K562 (cell line): ENCODE measurements around the gene VLDLR. TPM values are rescaled to one million over a fixed set of nuclear protein-coding genes. Genes with fewer than 3 reads are reported as not detected.

ENCODE experiments used
- ARHGAP35 ChIP-seq: fragments of 450-650 bp; IDR thresholded peaks from 2 replicates; pipeline ENCODE4 v1.6.1; 2018; ENCODE audit not compliant: partially characterized antibody
- CEBPB ChIP-seq: fragments of 450-650 bp; IDR thresholded peaks from 2 replicates; pipeline ENCODE4 v1.6.1; 2016; ENCODE audit warnings: missing genetic modification characterization, missing compliant biosample characterization
- CEBPG ChIP-seq, 3 experiments: fragments of 200-800 bp in 1 of 3; sonication (Bioruptor generic) in 1 of 3; sonication (generic) in 1 of 3; formaldehyde crosslinking in 1 of 3; IDR thresholded peaks in 2 of 3; conservative IDR thresholded peaks in 1 of 3; 2 replicates each; pipeline versions ENCODE4 v1.6.1 to v1.8.0; 2016 to 2022; ENCODE audit warnings: missing compliant biosample characterization in 2 of 3, missing genetic modification characterization in 2 of 3, mild to moderate bottlenecking in 1 of 3, missing genetic modification reagents in 1 of 3
- CXXC5 ChIP-seq: fragments of 250-450 bp; sonication (Bioruptor Pico); IDR thresholded peaks from 2 replicates; pipeline ENCODE4 v1.8.0; 2022; ENCODE audit warnings: inconsistent platforms, mild to moderate bottlenecking, moderate library complexity
- KLF1 ChIP-seq: fragments of 450-650 bp; IDR thresholded peaks from 2 replicates; pipeline ENCODE4 v1.6.1; 2016; ENCODE audit warnings: missing genetic modification characterization, missing compliant biosample characterization
- MECOM ChIP-seq: fragments of 250-450 bp; sonication (Bioruptor Pico); IDR thresholded peaks from 2 replicates; pipeline ENCODE4 v1.8.0; 2022; ENCODE audit warnings: inconsistent platforms
- SIN3A ChIP-seq, 2 experiments: fragments of 150-350 bp in 1 of 2; IDR thresholded peaks; 2 replicates each; pipeline ENCODE4 v1.6.1; 2011 to 2016; ENCODE audit warnings: borderline replicate concordance in 2 of 2, low read depth in 2 of 2, low read length in 2 of 2, mild to moderate bottlenecking in 2 of 2, moderate library complexity in 2 of 2; ENCODE audit not compliant: control insufficient read depth in 1 of 2
- ZFP30 ChIP-seq: fragments of 250-450 bp; sonication (Bioruptor Pico); IDR thresholded peaks from 2 replicates; pipeline ENCODE4 v1.8.0; 2022; ENCODE audit warnings: moderate library complexity, mild to moderate bottlenecking, inconsistent platforms, borderline replicate concordance
- ZFX ChIP-seq: sonication (generic); formaldehyde crosslinking; IDR thresholded peaks from 2 replicates; pipeline ENCODE4 v1.8.0; 2022; ENCODE audit warnings: mild to moderate bottlenecking, missing genetic modification reagents, moderate library complexity
- ZNF217 ChIP-seq: sonication (generic); formaldehyde crosslinking; IDR thresholded peaks from 2 replicates; pipeline ENCODE4 v1.8.0; 2022; ENCODE audit warnings: mild to moderate bottlenecking, missing genetic modification reagents
- ZNF561 ChIP-seq: fragments of 450-650 bp; formaldehyde crosslinking; conservative IDR thresholded peaks from 2 replicates; pipeline ENCODE4 v1.4.0; 2020; ENCODE audit warnings: mild to moderate bottlenecking, moderate library complexity
- ZNF830 ChIP-seq: fragments of 250-450 bp; sonication (Bioruptor Pico); IDR thresholded peaks from 2 replicates; pipeline ENCODE4 v1.5.0; 2021; ENCODE audit warnings: mild to moderate bottlenecking
- polyA plus RNA-seq, 8 experiments: library from polyadenylated mRNA; depleted of rRNA in 4 of 8; stranded (reverse) in 5 of 8; unstranded in 3 of 8; fragments of >200 nt; fragmentation: Nextera tagmentation in 2 of 8; fragmentation: Illumina TruSeq in 1 of 8; extraction: Ambion mirVana in 2 of 8; extraction: Trizol in 1 of 8; gene quantifications; 2 replicates each; pipeline versions ENCODE4 v1.2.1 to v1.2.3, GENCODE V29; 2011 to 2014; ENCODE audit warnings: inconsistent platforms in 1 of 8, missing spikeins in 1 of 8
- total RNA-seq, 7 experiments: library from RNA; depleted of rRNA in 6 of 7; stranded (reverse); fragments of >200 nt in 6 of 7; fragmentation: Illumina TruSeq in 2 of 7; extraction: Trizol in 2 of 7; gene quantifications; 2 replicates each; pipeline versions ENCODE4 v1.2.1 to v1.2.3, GENCODE V29; 2011 to 2021; ENCODE audit warnings: low replicate concordance in 1 of 7
- TF ChIP-seq, protein P1 (sequence below): fragments of 250-450 bp; sonication (Bioruptor Pico); IDR thresholded peaks from 2 replicates; pipeline ENCODE4 v1.5.0; 2021; ENCODE audit warnings: mild to moderate bottlenecking, borderline replicate concordance
- TF ChIP-seq, protein P2 (sequence below): fragments of 450-650 bp; conservative IDR thresholded peaks from 2 replicates; pipeline ENCODE4 v1.6.1; 2016; ENCODE audit warnings: missing genetic modification characterization, low read depth, mild to moderate bottlenecking, missing compliant biosample characterization, moderate library complexity
- TF ChIP-seq, protein P3 (sequence below): fragments of 450-650 bp; IDR thresholded peaks from 2 replicates; pipeline ENCODE4 v1.6.1; 2017; ENCODE audit warnings: antibody characterized with exemption
- TF ChIP-seq, protein P4 (sequence below): sonication (generic); formaldehyde crosslinking; IDR thresholded peaks from 2 replicates; pipeline ENCODE4 v1.8.0; 2022; ENCODE audit warnings: mild to moderate bottlenecking, low read depth, missing genetic modification reagents
- TF ChIP-seq, protein P5 (sequence below): IDR thresholded peaks from 2 replicates; pipeline ENCODE4 v1.6.1; 2014; ENCODE audit warnings: antibody characterized with exemption

VLDLR gene
- total and polyA plus RNA-seq, 9 of the 15 experiments (the other 6 are each of a cell fraction or from before 2014, with no cell fraction given): 0.03 to 0.58 (median 0.08) TPM

DNA sequence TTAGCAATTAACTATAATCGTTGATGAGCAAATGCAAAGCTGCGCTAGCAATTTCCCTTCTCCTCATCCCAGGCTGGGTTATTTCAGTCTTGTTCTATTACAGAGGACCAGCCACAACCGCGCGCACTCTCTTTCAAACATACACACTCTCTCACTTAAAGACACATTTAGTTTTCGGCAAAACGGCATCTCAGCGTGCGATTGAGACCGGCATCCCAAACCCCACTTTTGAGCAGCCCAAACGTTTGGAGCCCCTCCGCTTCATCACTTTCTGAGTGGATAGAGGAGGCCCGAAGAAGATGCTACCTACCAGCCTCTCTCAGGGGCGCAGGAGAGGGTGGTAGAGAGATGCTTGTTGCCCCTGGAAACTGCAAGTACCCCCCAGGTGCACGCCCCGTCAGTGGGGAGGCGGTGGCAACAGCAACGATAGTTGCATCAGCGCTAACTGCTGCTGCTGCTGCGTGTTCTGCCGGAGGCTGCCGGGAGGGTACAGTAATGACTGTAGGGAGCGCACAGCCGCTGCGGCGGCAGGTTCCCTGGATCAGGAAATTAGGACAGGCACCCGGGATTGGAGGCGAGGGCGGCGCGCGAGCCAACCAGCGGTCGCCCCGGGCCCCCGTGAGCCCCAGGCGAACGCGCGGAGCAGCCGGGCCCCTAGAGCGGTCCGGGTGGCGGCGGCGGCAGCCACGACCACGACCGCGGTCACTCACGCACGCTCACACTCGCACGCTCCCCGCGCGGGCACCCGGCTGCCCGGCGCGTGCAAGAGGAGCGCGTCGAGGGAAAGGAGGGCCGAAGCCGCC, 467 bp upstream of the VLDLR start (continued):
- TF ChIP-seq, protein P1, sequence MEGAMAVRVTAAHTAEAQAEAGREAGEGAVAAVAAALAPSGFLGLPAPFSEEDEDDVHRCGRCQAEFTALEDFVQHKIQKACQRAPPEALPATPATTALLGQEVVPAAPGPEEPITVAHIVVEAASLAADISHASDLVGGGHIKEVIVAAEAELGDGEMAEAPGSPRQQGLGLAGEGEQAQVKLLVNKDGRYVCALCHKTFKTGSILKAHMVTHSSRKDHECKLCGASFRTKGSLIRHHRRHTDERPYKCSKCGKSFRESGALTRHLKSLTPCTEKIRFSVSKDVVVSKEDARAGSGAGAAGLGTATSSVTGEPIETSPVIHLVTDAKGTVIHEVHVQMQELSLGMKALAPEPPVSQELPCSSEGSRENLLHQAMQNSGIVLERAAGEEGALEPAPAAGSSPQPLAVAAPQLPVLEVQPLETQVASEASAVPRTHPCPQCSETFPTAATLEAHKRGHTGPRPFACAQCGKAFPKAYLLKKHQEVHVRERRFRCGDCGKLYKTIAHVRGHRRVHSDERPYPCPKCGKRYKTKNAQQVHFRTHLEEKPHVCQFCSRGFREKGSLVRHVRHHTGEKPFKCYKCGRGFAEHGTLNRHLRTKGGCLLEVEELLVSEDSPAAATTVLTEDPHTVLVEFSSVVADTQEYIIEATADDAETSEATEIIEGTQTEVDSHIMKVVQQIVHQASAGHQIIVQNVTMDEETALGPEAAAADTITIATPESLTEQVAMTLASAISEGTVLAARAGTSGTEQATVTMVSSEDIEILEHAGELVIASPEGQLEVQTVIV (CRISPR knock-in tag): no peak
- TF ChIP-seq ZNF217 (CRISPR knock-in tag): no peak
- TF ChIP-seq CXXC5 (CRISPR knock-in tag): peak; percentile 38; the same call in 1 of the 2 replicates
- TF ChIP-seq, protein P2, sequence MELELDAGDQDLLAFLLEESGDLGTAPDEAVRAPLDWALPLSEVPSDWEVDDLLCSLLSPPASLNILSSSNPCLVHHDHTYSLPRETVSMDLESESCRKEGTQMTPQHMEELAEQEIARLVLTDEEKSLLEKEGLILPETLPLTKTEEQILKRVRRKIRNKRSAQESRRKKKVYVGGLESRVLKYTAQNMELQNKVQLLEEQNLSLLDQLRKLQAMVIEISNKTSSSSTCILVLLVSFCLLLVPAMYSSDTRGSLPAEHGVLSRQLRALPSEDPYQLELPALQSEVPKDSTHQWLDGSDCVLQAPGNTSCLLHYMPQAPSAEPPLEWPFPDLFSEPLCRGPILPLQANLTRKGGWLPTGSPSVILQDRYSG: no peak
- TF ChIP-seq CEBPG (CRISPR knock-in tag; IDR thresholded peaks at IDR 0.05): peak; percentile 93
- peak; percentile 71 to 75 for TF ChIP-seq CEBPG (tag; conservative IDR thresholded peaks at IDR 0.05 in 1 of 2, IDR thresholded peaks at IDR 0.05 in 1 of 2)
- no peak for TF ChIP-seq ZNF561 (CRISPR knock-in tag)
- no peak for TF ChIP-seq ZFP30 (CRISPR knock-in tag)
- TF ChIP-seq, protein P3, sequence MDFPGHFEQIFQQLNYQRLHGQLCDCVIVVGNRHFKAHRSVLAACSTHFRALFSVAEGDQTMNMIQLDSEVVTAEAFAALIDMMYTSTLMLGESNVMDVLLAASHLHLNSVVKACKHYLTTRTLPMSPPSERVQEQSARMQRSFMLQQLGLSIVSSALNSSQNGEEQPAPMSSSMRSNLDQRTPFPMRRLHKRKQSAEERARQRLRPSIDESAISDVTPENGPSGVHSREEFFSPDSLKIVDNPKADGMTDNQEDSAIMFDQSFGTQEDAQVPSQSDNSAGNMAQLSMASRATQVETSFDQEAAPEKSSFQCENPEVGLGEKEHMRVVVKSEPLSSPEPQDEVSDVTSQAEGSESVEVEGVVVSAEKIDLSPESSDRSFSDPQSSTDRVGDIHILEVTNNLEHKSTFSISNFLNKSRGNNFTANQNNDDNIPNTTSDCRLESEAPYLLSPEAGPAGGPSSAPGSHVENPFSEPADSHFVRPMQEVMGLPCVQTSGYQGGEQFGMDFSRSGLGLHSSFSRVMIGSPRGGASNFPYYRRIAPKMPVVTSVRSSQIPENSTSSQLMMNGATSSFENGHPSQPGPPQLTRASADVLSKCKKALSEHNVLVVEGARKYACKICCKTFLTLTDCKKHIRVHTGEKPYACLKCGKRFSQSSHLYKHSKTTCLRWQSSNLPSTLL: no peak
- no peak for TF ChIP-seq MECOM (CRISPR knock-in tag)
- no peak for TF ChIP-seq ZFX (CRISPR knock-in tag)
- TF ChIP-seq SIN3A (IDR thresholded peaks at IDR 0.05; ENCODE audit: borderline replicate concordance in 2 of 2, control insufficient read depth in 1 of 2, low read depth in 2 of 2, low read length in 2 of 2): no peak
- TF ChIP-seq ARHGAP35: no peak
- no peak for TF ChIP-seq ZNF830 (CRISPR knock-in tag)
- no peak for TF ChIP-seq KLF1 (tag)
- TF ChIP-seq, protein P4, sequence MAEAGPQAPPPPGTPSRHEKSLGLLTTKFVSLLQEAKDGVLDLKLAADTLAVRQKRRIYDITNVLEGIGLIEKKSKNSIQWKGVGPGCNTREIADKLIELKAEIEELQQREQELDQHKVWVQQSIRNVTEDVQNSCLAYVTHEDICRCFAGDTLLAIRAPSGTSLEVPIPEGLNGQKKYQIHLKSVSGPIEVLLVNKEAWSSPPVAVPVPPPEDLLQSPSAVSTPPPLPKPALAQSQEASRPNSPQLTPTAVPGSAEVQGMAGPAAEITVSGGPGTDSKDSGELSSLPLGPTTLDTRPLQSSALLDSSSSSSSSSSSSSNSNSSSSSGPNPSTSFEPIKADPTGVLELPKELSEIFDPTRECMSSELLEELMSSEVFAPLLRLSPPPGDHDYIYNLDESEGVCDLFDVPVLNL (CRISPR knock-in tag): no peak
- TF ChIP-seq, protein P5, sequence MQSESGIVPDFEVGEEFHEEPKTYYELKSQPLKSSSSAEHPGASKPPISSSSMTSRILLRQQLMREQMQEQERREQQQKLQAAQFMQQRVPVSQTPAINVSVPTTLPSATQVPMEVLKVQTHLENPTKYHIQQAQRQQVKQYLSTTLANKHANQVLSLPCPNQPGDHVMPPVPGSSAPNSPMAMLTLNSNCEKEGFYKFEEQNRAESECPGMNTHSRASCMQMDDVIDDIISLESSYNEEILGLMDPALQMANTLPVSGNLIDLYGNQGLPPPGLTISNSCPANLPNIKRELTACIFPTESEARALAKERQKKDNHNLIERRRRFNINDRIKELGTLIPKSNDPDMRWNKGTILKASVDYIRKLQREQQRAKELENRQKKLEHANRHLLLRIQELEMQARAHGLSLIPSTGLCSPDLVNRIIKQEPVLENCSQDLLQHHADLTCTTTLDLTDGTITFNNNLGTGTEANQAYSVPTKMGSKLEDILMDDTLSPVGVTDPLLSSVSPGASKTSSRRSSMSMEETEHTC: no peak
- no peak for TF ChIP-seq CEBPB
